ENCODE measurements around the gene ADGRG3.
A peak's percentile ranks its signal among the peaks of the same experiment; 100 is the strongest.

ADGRG3 gene

GRCh38 chr16:57630931-57631845 is 36.9 kb upstream of the ADGRG3 start:
- DNase-seq (ENCODE audit: low read depth in 2 of 2) = no peak
- TF ChIP-seq CTCF (IDR thresholded peaks at IDR 0.05; ENCODE audit: low read depth, low read length) = no peak

GRCh38 chr16:57632568-57632967 is 35.5 kb upstream of the ADGRG3 start:
- DNase-seq (ENCODE audit: low read depth in 2 of 2) = peak in 1 of 2 donors; percentile 51
- H3K4me3 ChIP-seq (replicated peaks in 1 of 2; ENCODE audit: low read depth in 2 of 2, low read length in 2 of 2) = no peak overlapping the region
- no peak for TF ChIP-seq CTCF (IDR thresholded peaks at IDR 0.05; ENCODE audit: low read depth, low read length)

More at GRCh38 chr16:57630931-57631845, 36.9 kb upstream of the ADGRG3 start:
- no peak overlapping the region for H3K4me3 ChIP-seq (replicated peaks in 1 of 2; ENCODE audit: low read depth in 2 of 2, low read length in 2 of 2)

GRCh38 chr16:57633383-57634064 is 34.6 kb upstream of the ADGRG3 start:
- no peak for TF ChIP-seq CTCF (IDR thresholded peaks at IDR 0.05; ENCODE audit: low read depth, low read length)
- no peak for DNase-seq (ENCODE audit: low read depth in 2 of 2)
- H3K4me3 ChIP-seq (replicated peaks in 1 of 2; ENCODE audit: low read depth in 2 of 2, low read length in 2 of 2) = no peak overlapping the region

- no peak for DNase-seq (ENCODE audit: low read depth in 2 of 2)
- no peak for TF ChIP-seq CTCF (IDR thresholded peaks at IDR 0.05; ENCODE audit: low read depth, low read length)
- no peak overlapping the region for H3K4me3 ChIP-seq (replicated peaks in 1 of 2; ENCODE audit: low read depth in 2 of 2, low read length in 2 of 2)
Measured at GRCh38 chr16:57634171-57634570, 33.9 kb upstream of the ADGRG3 start.

GRCh38 chr16:57635266-57636097 is 32.6 kb upstream of the ADGRG3 start:
- no peak overlapping the region for H3K4me3 ChIP-seq (replicated peaks in 1 of 2; ENCODE audit: low read depth in 2 of 2, low read length in 2 of 2)
- no peak for TF ChIP-seq CTCF (IDR thresholded peaks at IDR 0.05; ENCODE audit: low read depth, low read length)
- no peak for DNase-seq (ENCODE audit: low read depth in 2 of 2)

GRCh38 chr16:57636184-57636583 is 31.9 kb upstream of the ADGRG3 start:
- H3K4me3 ChIP-seq (replicated peaks in 1 of 2; ENCODE audit: low read depth in 2 of 2, low read length in 2 of 2) = no peak overlapping the region
- TF ChIP-seq CTCF (IDR thresholded peaks at IDR 0.05; ENCODE audit: low read depth, low read length) = no peak
- no peak for DNase-seq (ENCODE audit: low read depth in 2 of 2)
